GM12891 (cell line): Measurements from ENCODE around the gene STAG3.
A peak's percentile ranks its signal among the peaks of the same experiment; 100 is the strongest.
"Not testable (repeated sequence)": the region's sequence is repeated elsewhere in the genome, so short reads cannot be mapped to it uniquely, and the experiment has no call there.

Source experiments
- DNase-seq: peaks from one replicate; pipeline ENCODE4 v3.0.0; 2011; ENCODE audit warnings: low spot score; ENCODE audit not compliant: insufficient read length
- FAIRE-seq: peaks from 2 replicates; lab custom pipeline; 2011; peaks lifted over from hg19 to GRCh38; lab: Jason Lieb, UNC
- PAX5 ChIP-seq: IDR thresholded peaks from 2 replicates; pipeline ENCODE4 v1.6.1; 2011; ENCODE audit warnings: low read length, moderate library complexity, mild to moderate bottlenecking; ENCODE audit not compliant: insufficient read depth, severe bottlenecking
- POLR2A ChIP-seq: IDR thresholded peaks from 2 replicates; pipeline ENCODE4 v1.6.1; 2011; ENCODE audit warnings: low read depth, low read length, control low read depth
- POLR2AphosphoS5 ChIP-seq: IDR thresholded peaks from 2 replicates; pipeline ENCODE4 v1.6.1; 2011; ENCODE audit warnings: low read depth, low read length, control low read depth
- POU2F2 ChIP-seq: IDR thresholded peaks from 2 replicates; pipeline ENCODE4 v1.6.1; 2011; ENCODE audit warnings: low read depth, mild to moderate bottlenecking, control low read depth, low read length, moderate library complexity
- SPI1 ChIP-seq: IDR thresholded peaks from 2 replicates; pipeline ENCODE4 v1.6.1; 2011; ENCODE audit warnings: low read depth, low read length, control low read depth
- TAF1 ChIP-seq: IDR thresholded peaks from 2 replicates; pipeline ENCODE4 v1.6.1; 2011; ENCODE audit warnings: low read depth, low read length, control low read depth

STAG3 gene

DNA sequence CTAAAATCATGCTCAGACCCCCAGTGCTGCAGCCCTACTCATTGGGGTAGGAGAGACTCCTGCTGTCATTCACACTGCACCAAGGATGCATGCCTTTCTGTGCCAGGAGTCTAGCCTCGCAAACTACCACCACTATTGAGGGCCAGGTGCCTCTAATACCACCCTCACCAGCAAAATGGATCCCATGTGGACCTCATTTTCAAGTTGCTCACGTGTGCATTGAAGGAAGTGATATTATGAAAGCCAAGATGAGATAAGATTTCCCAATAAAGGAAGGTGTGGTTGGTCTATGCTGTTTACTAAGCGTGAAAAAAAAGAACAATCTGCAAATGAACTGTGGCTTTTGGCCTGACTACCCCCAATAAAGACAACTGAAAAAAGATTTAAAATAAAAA, 36.2 kb upstream of the STAG3 start:
- TF ChIP-seq SPI1 (no peak), POU2F2 (no peak), POLR2A (no peak), POLR2AphosphoS5 (no peak), TAF1 (no peak), PAX5 (no peak)
- FAIRE-seq, result peak; percentile 75
- DNase-seq, result no peak

DNA sequence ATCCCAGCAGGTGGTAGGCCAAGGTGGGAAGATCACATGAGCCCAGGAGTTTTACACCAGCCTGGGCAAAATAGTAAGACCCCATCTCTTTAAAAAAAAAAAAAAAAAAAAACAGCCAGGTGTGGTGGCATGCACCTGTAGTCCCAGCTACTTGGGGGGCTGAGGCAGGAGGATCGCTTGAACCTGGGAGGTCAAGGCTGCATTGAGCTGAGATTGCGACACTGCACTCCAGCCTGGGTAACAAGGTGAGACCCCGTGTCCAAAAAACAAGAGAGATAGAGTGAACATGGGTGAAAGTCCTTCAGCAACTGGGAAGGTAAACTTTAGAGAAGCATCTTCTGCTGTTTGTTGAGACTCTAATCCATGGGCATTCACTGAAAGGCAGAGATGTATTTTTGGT, 35.3 kb upstream of the STAG3 start:
- no peak for DNase-seq
- TF ChIP-seq POLR2A (no peak), TAF1 (no peak), POU2F2 (no peak), PAX5 (no peak), SPI1 (no peak)
- FAIRE-seq, result no peak

DNA sequence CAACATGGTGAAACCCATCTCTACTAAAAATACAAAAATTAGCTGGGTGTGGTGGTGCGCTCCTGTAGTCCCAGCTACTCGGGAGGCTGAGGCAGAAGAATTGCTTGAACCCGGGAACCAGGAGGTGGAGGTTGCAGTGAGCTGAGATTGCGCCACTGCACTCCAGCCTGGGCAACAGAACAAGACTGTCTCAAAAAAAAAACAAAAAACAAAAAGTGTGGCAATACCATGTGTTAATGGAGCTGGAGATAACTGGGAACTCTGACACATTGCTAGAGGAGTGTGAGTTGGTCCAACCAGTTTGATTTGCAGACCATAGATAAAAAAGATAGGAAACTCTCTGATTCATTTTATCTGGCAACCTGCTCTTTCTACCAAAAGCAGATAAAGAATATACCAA, 31.4 kb upstream of the STAG3 start:
- FAIRE-seq, DNase-seq: not testable (repeated sequence)

DNA sequence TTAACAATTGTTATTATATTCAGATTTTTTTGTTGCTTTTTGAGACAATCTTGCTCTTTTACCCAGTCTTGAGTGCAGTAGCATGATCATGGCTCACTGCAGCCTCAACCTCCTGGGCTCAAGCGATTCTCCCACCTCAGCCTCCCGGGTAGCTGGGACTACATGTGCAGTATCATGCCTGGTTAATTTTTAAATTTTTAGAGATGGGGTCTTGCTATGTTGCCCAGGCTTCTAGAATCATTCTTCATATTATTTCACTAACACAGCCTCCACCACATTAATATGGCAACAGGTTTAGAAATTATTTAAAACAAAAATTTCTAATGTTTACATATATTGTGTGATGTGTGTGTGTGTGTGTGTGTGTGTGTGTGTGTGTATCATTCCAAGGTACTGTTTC, 30.4 kb upstream of the STAG3 start:
- FAIRE-seq (no peak), DNase-seq (no peak)
- no peak for TF ChIP-seq POLR2AphosphoS5
- no peak for TF ChIP-seq SPI1
- TF ChIP-seq POU2F2, result no peak
- TF ChIP-seq PAX5, result no peak
- TF ChIP-seq TAF1, result no peak
- TF ChIP-seq POLR2A, result no peak

DNA sequence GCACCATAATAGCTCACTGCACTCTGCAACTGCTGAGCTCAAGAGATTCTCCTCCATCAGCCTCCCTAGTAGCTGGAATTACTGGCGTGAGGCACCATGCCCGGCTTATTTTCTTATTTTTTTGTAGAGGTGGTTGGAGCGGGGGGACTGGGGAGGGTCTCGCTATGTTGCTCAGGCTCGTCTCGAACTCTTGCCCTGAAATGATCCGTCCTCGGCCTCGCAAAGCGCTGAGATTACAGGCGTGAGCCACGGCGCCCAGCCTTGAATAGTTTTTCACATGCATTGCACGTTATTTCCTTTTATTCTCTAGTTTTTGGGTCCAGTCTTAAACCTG, 29.5 kb upstream of the STAG3 start:
- no peak for FAIRE-seq
- no peak for DNase-seq

DNA sequence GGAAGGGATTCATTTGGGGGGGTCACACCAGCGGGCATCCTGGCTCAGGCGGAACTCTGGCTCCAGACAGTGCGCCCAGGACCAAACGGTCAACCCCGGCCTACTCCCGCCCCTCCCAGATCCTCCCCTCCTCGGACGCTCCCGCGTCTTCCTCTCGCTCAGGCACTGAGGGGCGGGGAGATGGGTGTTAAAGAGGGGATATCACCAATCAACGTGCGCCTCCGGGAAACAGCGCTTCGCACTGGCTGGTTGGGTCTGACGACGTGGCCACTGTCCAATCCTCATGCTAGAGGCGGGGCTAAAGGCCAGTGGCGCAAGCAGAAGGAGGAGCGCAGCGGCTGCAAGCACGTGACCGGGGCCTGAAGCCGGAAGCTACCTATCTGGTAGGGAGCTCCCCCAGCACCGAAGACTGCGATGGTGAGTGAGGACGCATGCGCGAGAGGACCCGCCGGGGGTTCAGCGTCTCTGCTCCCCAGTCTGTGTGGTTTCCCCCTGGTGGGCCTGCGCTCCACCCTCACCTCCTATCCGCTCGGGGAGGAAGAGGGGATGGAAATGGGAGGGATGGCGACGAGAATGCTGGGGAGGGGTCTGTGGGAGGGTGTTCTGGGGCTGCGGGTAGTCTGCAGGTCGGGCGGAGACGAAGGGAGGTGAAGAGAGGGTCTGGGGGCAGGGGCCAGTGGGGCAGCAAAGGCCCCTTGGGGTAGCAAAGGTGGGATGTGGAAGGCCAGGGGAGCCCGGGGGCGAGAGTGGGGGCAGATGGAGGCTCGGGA, 29.0 kb upstream of the STAG3 start, which contains the start of gene LAMTOR4:
LAMTOR4 (plus strand) TSS at position 360 of the 770 bp plus-strand sequence; CDS start at position 415, 55 bp downstream.
- TF ChIP-seq POU2F2 (peak; percentile 50; the same call in 1 of the 2 replicates), POLR2AphosphoS5 (peak; percentile 80), SPI1 (peak; percentile 32; the same call in 1 of the 2 replicates), POLR2A (peak; percentile 81), PAX5 (no peak)
- peak; percentile 99 for FAIRE-seq

More for the DNA sequence above, 29.5 kb upstream of the STAG3 start:
- TF ChIP-seq POLR2AphosphoS5, result no peak
- no peak for TF ChIP-seq PAX5
- no peak for TF ChIP-seq POLR2A
- TF ChIP-seq POU2F2, result no peak
- TF ChIP-seq TAF1, result no peak
- TF ChIP-seq SPI1, result no peak

DNA sequence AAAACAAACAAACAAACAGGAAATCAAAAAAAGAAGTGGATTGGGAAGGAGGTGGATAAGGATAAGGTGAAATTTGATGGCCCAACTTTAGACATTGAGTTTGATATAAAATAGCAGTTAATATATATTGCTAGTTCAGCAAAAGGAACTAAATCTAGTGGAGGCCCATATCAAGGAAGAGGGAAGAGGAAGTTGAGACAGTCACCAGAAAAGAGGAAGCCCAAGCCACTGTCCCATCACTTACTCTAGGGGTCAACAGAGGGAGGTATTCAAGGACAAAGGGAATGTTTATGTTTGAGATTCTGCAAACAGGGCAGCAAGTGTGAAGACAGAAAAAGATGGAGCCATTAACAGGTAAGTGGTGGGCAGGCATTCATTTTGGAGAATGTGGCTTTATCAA, 25.3 kb upstream of the STAG3 start:
- no peak for DNase-seq
- TF ChIP-seq POLR2AphosphoS5 (no peak), SPI1 (peak; percentile 80)

More for the DNA sequence above, 29.0 kb upstream of the STAG3 start, which contains the start of gene LAMTOR4:
- DNase-seq, result peak; percentile 95

DNA sequence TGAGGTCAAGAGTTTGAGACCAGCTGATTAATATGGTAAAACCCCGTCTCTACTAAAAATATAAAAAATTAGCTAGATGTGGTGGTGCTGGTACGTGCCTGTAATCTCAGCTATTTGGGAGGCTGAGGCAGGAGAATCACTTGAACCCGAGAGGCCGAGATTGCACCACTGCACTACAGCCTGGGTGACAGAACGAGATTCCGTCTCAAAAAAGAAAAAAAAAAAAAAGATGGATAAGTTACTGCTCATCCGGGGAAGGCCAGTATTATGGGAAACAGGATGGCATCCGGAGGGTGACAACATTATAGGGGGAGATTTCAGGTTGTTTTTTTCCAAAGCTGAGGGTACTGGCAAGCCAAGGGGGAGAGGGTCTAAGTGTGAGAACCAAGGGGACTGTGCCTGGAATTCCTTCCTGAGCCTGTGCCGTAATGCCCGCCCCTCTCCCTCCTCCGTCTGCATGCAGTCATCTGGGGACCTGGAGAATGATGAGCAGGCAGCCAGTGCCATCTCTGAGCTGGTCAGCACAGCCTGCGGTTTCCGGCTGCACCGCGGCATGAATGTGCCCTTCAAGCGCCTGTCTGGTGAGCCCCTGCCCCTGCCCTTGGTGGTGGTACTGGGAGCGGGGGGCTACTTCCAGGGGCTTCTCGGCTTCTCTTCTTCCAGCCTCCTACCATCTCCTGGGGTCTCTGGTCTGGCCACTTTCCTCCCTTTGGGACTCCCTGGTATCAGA, 24.6 kb upstream of the STAG3 start:
- TF ChIP-seq POLR2A (no peak), SPI1 (no peak), POU2F2 (no peak), POLR2AphosphoS5 (no peak), PAX5 (no peak), TAF1 (no peak)
- DNase-seq (no peak), FAIRE-seq (no peak)

More for the DNA sequence above, 25.3 kb upstream of the STAG3 start:
- FAIRE-seq, result no peak

DNA sequence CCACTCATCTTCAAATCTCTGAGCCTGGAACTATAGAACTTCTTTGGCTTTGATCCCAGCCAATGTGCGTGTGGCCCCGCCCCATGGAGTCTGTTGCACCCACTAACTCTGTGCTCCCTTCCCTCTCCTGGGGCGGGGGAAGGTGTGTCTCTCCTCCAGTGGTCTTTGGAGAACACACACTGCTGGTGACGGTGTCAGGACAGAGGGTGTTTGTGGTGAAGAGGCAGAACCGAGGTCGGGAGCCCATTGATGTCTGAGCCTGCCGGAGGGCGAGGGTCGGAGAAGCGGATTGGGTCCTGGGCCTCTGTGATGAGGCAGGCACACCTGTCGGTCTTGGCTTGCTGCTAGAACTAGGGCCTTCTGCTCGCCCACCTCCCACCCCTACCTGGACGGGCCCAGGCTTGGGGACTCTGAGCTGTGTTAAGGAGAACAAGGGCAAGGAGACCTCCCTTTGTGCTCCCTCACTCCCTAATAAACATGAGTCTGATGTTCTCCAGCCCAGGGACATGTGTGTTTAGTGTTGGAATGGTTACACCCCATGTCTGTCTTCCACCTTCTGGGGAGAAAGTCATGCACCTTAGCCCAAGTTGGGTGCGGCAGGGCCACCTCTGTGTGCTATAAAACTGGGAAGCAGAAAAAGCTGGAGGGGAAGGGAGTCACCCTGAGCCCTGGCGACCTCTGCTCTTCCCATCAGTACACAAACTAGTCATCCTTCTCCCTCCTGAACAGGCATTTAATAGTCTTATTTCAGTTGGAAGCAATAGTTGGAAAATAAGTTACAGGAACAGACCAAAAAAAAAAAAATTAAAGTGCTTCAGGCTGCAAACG, 23.8 kb upstream of the STAG3 start:
- no peak for TF ChIP-seq POLR2A
- TF ChIP-seq PAX5, result no peak
- no peak for TF ChIP-seq SPI1
- TF ChIP-seq POLR2AphosphoS5, result no peak
- no peak for TF ChIP-seq TAF1
- no peak for TF ChIP-seq POU2F2
- no peak for DNase-seq
- FAIRE-seq, result no peak

DNA sequence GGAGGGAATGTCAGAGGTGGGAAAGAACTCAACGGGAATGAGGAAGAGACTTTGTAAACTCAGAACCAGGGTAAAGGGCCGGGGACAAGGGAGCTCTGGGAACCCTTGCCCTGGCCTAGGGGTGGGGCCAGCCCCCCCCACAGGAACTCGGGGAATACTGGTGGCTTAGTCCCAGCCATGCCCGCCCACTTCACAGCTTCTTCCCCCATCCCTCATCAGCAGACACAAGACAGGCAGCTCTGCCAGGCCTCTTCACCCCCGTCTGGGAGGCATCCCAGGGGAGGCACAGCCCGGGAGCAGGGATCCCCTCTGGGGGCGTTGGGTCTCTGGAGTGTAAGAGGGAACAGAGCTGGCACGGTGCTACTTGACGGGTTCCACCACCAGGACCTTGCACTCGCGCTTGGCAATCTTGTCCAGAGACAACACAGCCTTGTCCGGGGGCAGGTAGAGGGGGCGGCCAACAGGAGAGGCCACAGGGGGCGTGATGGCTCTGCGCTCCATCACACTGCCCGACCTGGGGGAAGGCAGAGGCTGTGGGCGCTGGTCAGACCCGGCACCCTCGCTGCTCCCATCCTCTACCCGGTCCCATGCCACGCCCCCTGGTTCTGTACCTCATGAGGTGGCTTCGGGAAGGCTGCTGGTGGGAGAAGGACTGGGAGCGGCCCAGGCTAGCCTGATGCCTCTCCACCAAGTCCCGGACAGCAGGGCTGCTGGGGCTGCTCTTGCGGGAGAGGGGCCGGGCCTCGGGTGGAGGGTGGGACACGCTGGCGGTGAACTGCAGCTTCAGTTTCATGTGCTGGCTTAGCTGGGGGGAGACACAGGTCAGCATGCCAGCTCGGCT, 22.8 kb upstream of the STAG3 start:
- no peak for TF ChIP-seq SPI1
- no peak for TF ChIP-seq POU2F2
- no peak for TF ChIP-seq TAF1
- TF ChIP-seq PAX5, result no peak
- TF ChIP-seq POLR2AphosphoS5, result no peak
- TF ChIP-seq POLR2A, result no peak
- DNase-seq (no peak), FAIRE-seq (no peak)
